WTC11 (cell line): ENCODE data around the gene MAST4. TPM values are rescaled to one million over a fixed set of nuclear protein-coding genes. Genes with fewer than 3 reads are reported as not detected.

ENCODE experiments used
- ATAC-seq: fragments of 200-7000 bp; cut with Tn5 transposase; 2 replicates; pipeline ENCODE4 v1.10.0; 2021; ENCODE audit warnings: mild to moderate bottlenecking, moderate library complexity
- CTCF ChIA-PET: fragments of 300-600 bp; sonication (Branson Sonifier 250); formaldehyde crosslinking; loops from one replicate; lab custom pipeline; 2021; ENCODE audit warnings: antibody characterized with exemption; lab: Charles Lee
- POLR2A ChIA-PET: fragments of 350-600 bp; sonication (Branson Sonifier 250); formaldehyde crosslinking; loops from one replicate; lab custom pipeline; 2021; ENCODE audit warnings: antibody characterized with exemption; lab: Charles Lee
- DNase-seq: peaks from one replicate; pipeline ENCODE4 v3.0.0; 2021; ENCODE audit warnings: low spot score
- H3K27ac Mint-ChIP-seq: 2 replicates; pipeline ENCODE4 v1.8.0; 2021; ENCODE audit warnings: mixed read lengths
- H3K27me3 Mint-ChIP-seq: 2 replicates; pipeline ENCODE4 v1.8.0; 2021; ENCODE audit warnings: low read depth, mild to moderate bottlenecking, moderate library complexity, mixed read lengths
- H3K36me3 Mint-ChIP-seq: 2 replicates; pipeline ENCODE4 v1.8.0; 2021; ENCODE audit warnings: mixed read lengths
- H3K4me1 Mint-ChIP-seq: 2 replicates; pipeline ENCODE4 v1.8.0; 2022; ENCODE audit warnings: mixed read lengths
- H3K4me3 Mint-ChIP-seq: 2 replicates; pipeline ENCODE4 v1.8.0; 2021; ENCODE audit warnings: mild to moderate bottlenecking, moderate library complexity, mixed read lengths
- H3K9me3 Mint-ChIP-seq: 2 replicates; pipeline ENCODE4 v1.8.0; 2021; ENCODE audit warnings: mixed read lengths
- CREB1 ChIP-seq: sonication (generic); formaldehyde crosslinking; IDR thresholded peaks from 2 replicates; pipeline ENCODE4 v1.8.0; 2023; ENCODE audit warnings: mild to moderate bottlenecking, missing genetic modification reagents
- CREM ChIP-seq: sonication (generic); formaldehyde crosslinking; IDR thresholded peaks from 2 replicates; pipeline ENCODE4 v1.8.1; 2022; ENCODE audit warnings: mild to moderate bottlenecking, missing genetic modification reagents, moderate library complexity
- ESRRA ChIP-seq: sonication (generic); formaldehyde crosslinking; IDR thresholded peaks from 2 replicates; pipeline ENCODE4 v1.8.1; 2022; ENCODE audit warnings: mild to moderate bottlenecking, missing genetic modification reagents, borderline replicate concordance
- FOXJ3 ChIP-seq: sonication (generic); formaldehyde crosslinking; IDR thresholded peaks from 2 replicates; pipeline ENCODE4 v1.9.0; 2021; ENCODE audit warnings: missing genetic modification reagents, mild to moderate bottlenecking, borderline replicate concordance
- FOXK1 ChIP-seq: sonication (generic); formaldehyde crosslinking; IDR thresholded peaks from 2 replicates; pipeline ENCODE4 v1.8.0; 2022; ENCODE audit warnings: mild to moderate bottlenecking, moderate library complexity, missing genetic modification reagents
- NFYB ChIP-seq: sonication (generic); formaldehyde crosslinking; conservative IDR thresholded peaks from 2 replicates; pipeline ENCODE4 v1.8.0; 2022; ENCODE audit warnings: low read depth, missing genetic modification reagents
- NR1H2 ChIP-seq: sonication (generic); formaldehyde crosslinking; IDR thresholded peaks from 2 replicates; pipeline ENCODE4 v1.9.0; 2021; ENCODE audit warnings: mild to moderate bottlenecking, moderate library complexity, missing genetic modification reagents
- NR3C1 ChIP-seq: sonication (generic); formaldehyde crosslinking; conservative IDR thresholded peaks from 2 replicates; pipeline ENCODE4 v1.8.1; 2023; ENCODE audit warnings: low read depth, mild to moderate bottlenecking, missing genetic modification reagents
- OVOL2 ChIP-seq: fragments of 250-450 bp; sonication (Bioruptor Pico); IDR thresholded peaks from 2 replicates; pipeline ENCODE4 v1.9.0; 2021; ENCODE audit warnings: mild to moderate bottlenecking, borderline replicate concordance
- PRDM15 ChIP-seq: sonication (generic); formaldehyde crosslinking; IDR thresholded peaks from 2 replicates; pipeline ENCODE4 v1.8.0; 2022; ENCODE audit warnings: missing genetic modification reagents
- RELA ChIP-seq: sonication (generic); formaldehyde crosslinking; IDR thresholded peaks from 2 replicates; pipeline ENCODE4 v1.8.1; 2022; ENCODE audit warnings: missing genetic modification reagents, mild to moderate bottlenecking, borderline replicate concordance
- ZBTB21 ChIP-seq: sonication (generic); formaldehyde crosslinking; IDR thresholded peaks from 2 replicates; pipeline ENCODE4 v1.8.1; 2023; ENCODE audit warnings: mild to moderate bottlenecking, missing genetic modification reagents, borderline replicate concordance
- ZBTB43 ChIP-seq: sonication (generic); formaldehyde crosslinking; IDR thresholded peaks from 2 replicates; pipeline ENCODE4 v1.8.1; 2023; ENCODE audit warnings: mild to moderate bottlenecking, missing genetic modification reagents
- ZNF317 ChIP-seq: sonication (generic); formaldehyde crosslinking; IDR thresholded peaks from 2 replicates; pipeline ENCODE4 v1.8.1; 2023; ENCODE audit warnings: low read depth, mild to moderate bottlenecking, moderate library complexity, missing genetic modification reagents, borderline replicate concordance
- ZNF416 ChIP-seq: fragments of 250-450 bp; sonication (Bioruptor Pico); IDR thresholded peaks from 2 replicates; pipeline ENCODE4 v1.9.0; 2021; ENCODE audit warnings: mild to moderate bottlenecking, inconsistent platforms
- total RNA-seq: library from RNA; stranded (reverse); gene quantifications from 3 replicates; pipeline ENCODE4 v1.2.3, GENCODE V29; 2021
- TF ChIP-seq, protein P1 (sequence below): sonication (generic); formaldehyde crosslinking; IDR thresholded peaks from 2 replicates; pipeline ENCODE4 v1.8.1; 2022; ENCODE audit warnings: low read depth, missing genetic modification reagents, borderline replicate concordance

The MAST4 gene
- total RNA-seq, 1 experiment from 2014 or later: 8.0 TPM

GRCh38 chr5:66989286-66989685 is 393.1 kb downstream of the MAST4 start (continued):
- TF ChIP-seq ZBTB21 (CRISPR knock-in tag) (no peak), NFYB (CRISPR knock-in tag) (no peak), NR3C1 (CRISPR knock-in tag) (no peak)

- ATAC-seq: no peak
- Mint-ChIP-seq H3K36me3 (no peaks in the 10 kb centered on the region), H3K4me3 (no peak overlapping the region), H3K4me1 (peaks cover 29% of the 10 kb centered on the region), H3K9me3 (no peaks in the 10 kb centered on the region), H3K27ac (no peak overlapping the region), H3K27me3 (no peaks in the 10 kb centered on the region)
- no peak for TF ChIP-seq CREM
- TF ChIP-seq NR1H2 (CRISPR knock-in tag): no peak
- TF ChIP-seq FOXK1 (CRISPR knock-in tag): no peak
- no peak for TF ChIP-seq ZNF416 (CRISPR knock-in tag)
- CTCF ChIA-PET: interaction anchor here (0.8 to 1.9 kb wide), 3 partner anchors 160 to 219 kb away, joined by 3 to 8 read pairs (median 3); no protein-coding TSS in a partner anchor
- POLR2A ChIA-PET: no interaction called here
- no peak for DNase-seq
These were observed 393.6 kb downstream of the MAST4 start for GRCh38 chr5:66989781-66990180.

DNA sequence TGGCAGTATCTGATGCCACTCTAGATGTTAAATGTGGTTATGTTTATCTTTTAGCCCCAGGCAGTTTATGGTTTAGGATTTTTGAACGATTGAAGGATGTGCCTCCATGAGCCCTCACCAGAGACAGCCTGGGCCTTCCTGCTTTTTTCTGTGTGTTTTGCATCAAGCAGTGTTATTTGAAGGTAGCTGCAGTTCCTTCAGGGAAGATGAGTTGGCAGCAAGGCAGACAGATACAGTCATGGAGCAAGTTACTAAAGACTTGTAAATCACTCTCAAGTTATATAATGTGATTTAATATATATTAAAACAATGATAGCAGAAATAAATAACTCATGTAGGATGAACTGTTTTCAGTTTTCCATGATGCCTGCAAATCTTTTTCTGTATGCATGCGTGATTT is 395.6 kb downstream of the MAST4 start:
- DNase-seq: no peak
- H3K36me3 Mint-ChIP-seq: no peaks in the 10 kb centered on the region
- H3K4me1 Mint-ChIP-seq: peaks cover 16% of the 10 kb centered on the region
- H3K27ac Mint-ChIP-seq: no peak overlapping the region
- H3K4me3 Mint-ChIP-seq: no peak overlapping the region
- ChIA-PET POLR2A (no interaction called here), CTCF (no interaction called here)
- TF ChIP-seq ZBTB21 (CRISPR knock-in tag) (no peak), PRDM15 (CRISPR knock-in tag) (no peak), ZNF317 (CRISPR knock-in tag) (no peak), FOXJ3 (CRISPR knock-in tag) (no peak), ZBTB43 (CRISPR knock-in tag) (no peak), ESRRA (CRISPR knock-in tag) (no peak), CREB1 (CRISPR knock-in tag) (no peak), RELA (CRISPR knock-in tag) (no peak), OVOL2 (CRISPR knock-in tag) (no peak)
- TF ChIP-seq, protein P1, sequence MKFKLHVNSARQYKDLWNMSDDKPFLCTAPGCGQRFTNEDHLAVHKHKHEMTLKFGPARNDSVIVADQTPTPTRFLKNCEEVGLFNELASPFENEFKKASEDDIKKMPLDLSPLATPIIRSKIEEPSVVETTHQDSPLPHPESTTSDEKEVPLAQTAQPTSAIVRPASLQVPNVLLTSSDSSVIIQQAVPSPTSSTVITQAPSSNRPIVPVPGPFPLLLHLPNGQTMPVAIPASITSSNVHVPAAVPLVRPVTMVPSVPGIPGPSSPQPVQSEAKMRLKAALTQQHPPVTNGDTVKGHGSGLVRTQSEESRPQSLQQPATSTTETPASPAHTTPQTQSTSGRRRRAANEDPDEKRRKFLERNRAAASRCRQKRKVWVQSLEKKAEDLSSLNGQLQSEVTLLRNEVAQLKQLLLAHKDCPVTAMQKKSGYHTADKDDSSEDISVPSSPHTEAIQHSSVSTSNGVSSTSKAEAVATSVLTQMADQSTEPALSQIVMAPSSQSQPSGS: no peak
- ATAC-seq: no peak
- no peaks in the 10 kb centered on the region for H3K27me3 Mint-ChIP-seq
- H3K9me3 Mint-ChIP-seq: no peaks in the 10 kb centered on the region
